H4 (cell line): ENCODE measurements around the gene DLK1. TPM values are rescaled to one million over a fixed set of nuclear protein-coding genes. Genes with fewer than 3 reads are reported as not detected.
A peak's percentile ranks its signal among the peaks of the same experiment; 100 is the strongest.

Experiments used
- DNase-seq: peaks from one replicate; pipeline ENCODE4 v3.0.0-alpha.2; 2015; ENCODE audit warnings: low spot score
- total RNA-seq: library from RNA; depleted of rRNA; stranded (reverse); fragments of >200 nt; shearing (Covaris generic); gene quantifications from 2 replicates; pipeline ENCODE4 v1.2.3, GENCODE V29; 2014

DLK1 gene
- total RNA-seq, 1 experiment from 2014 or later = not detected

GRCh38 chr14:100693877-100694578, 32.7 kb upstream of the DLK1 start:
- no peak for DNase-seq

GRCh38 chr14:100694579-100695422, 31.9 kb upstream of the DLK1 start:
- DNase-seq = peak; percentile 41

- no peak for DNase-seq
Measured at GRCh38 chr14:100695423-100695738, 31.3 kb upstream of the DLK1 start.

GRCh38 chr14:100696008-100696407, 30.7 kb upstream of the DLK1 start:
- DNase-seq = no peak

- no peak for DNase-seq
Measured at GRCh38 chr14:100696590-100696989, 30.1 kb upstream of the DLK1 start.

GRCh38 chr14:100698066-100698465, 28.6 kb upstream of the DLK1 start:
- no peak for DNase-seq

- no peak for DNase-seq
Measured at GRCh38 chr14:100698666-100699448, 27.8 kb upstream of the DLK1 start.

- no peak for DNase-seq
Measured at GRCh38 chr14:100701314-100701713, 25.4 kb upstream of the DLK1 start.

GRCh38 chr14:100702590-100702989, 24.1 kb upstream of the DLK1 start:
- no peak for DNase-seq

GRCh38 chr14:100703386-100704220, 23.1 kb upstream of the DLK1 start:
- DNase-seq = no peak

GRCh38 chr14:100706200-100706599, 20.5 kb upstream of the DLK1 start:
- DNase-seq = no peak

GRCh38 chr14:100706860-100707259, 19.8 kb upstream of the DLK1 start:
- DNase-seq = no peak

GRCh38 chr14:100708425-100709288, 18.0 kb upstream of the DLK1 start:
- no peak for DNase-seq

GRCh38 chr14:100709289-100710284, 17.1 kb upstream of the DLK1 start:
- DNase-seq = no peak

GRCh38 chr14:100710391-100710790, 16.3 kb upstream of the DLK1 start:
- no peak for DNase-seq

- DNase-seq = no peak
Measured at GRCh38 chr14:100710826-100711462, 15.7 kb upstream of the DLK1 start.

- no peak for DNase-seq
Measured at GRCh38 chr14:100711493-100711892, 15.2 kb upstream of the DLK1 start.

- no peak for DNase-seq
Measured at GRCh38 chr14:100712490-100712889, 14.2 kb upstream of the DLK1 start.

- no peak for DNase-seq
Measured at GRCh38 chr14:100713705-100714104, 13.0 kb upstream of the DLK1 start.
